Measurements from ENCODE around the gene HSD17B3.

DNA sequence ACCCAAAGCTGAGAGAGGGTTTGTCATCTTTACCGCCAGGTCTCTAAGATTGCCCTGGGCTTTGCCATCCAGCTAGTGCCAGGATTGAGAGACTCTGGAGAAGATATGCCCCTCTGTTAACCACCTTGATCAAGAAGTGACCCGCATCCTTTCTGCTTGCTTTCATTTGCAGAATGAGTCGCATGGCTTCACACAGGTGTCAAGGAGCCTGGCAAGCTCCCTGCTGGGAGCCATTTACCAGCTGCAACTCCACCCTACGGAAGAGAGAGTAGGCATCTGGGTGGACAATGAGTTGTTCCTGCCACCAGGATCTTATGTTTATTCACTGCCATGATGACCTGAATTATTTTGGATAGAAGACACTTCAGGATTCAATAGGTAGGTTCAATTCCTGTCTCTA lies 43.0 kb downstream of the HSD17B3 start:
- TF ChIP-seq CTCF (IDR thresholded peaks at IDR 0.05) (no peak), POLR2A (IDR thresholded peaks at IDR 0.05) (no peak)

Data from thyroid gland (tissue), 4 donors.